GM23338 (cell line): ENCODE results near the gene FGF3. TPM values are rescaled to one million over a fixed set of nuclear protein-coding genes. Genes with fewer than 3 reads are reported as not detected.
A peak's percentile ranks its signal among the peaks of the same experiment; 100 is the strongest.

Experiments used
- ATAC-seq: fragments of 200-7000 bp; cut with Tn5 transposase; 3 replicates; pipeline ENCODE4 v1.9.1; 2020
- DNase-seq: peaks from one replicate; pipeline ENCODE4 v3.0.0-alpha.2; 2015; ENCODE audit warnings: low spot score
- H2AFZ ChIP-seq: fragments of 200-600 bp; sonication (generic); 2 replicates; pipeline ENCODE4 v1.8.0; 2016; ENCODE audit warnings: antibody characterized with exemption, mild to moderate bottlenecking, moderate library complexity
- H3F3A ChIP-seq: fragments of 200-600 bp; sonication (generic); replicated peaks from 2 replicates; pipeline ENCODE4 v1.8.0; 2017; ENCODE audit warnings: antibody characterized with exemption, mixed run types, low read depth
- H3K27ac ChIP-seq: fragments of 200-600 bp; sonication (generic); 2 replicates; pipeline ENCODE4 v1.6.1; 2016; ENCODE audit warnings: low read depth
- H3K27me3 ChIP-seq: fragments of 200-600 bp; sonication (generic); 2 replicates; pipeline ENCODE4 v1.8.0; 2016; ENCODE audit warnings: mild to moderate bottlenecking, mixed run types, moderate library complexity; ENCODE audit not compliant: insufficient read depth
- H3K36me3 ChIP-seq: fragments of 200-600 bp; sonication (generic); 2 replicates; pipeline ENCODE4 v1.8.0; 2016; ENCODE audit warnings: mild to moderate bottlenecking; ENCODE audit not compliant: insufficient read depth
- H3K4me1 ChIP-seq: fragments of 200-600 bp; sonication (generic); 2 replicates; pipeline ENCODE4 v1.8.0; 2016; ENCODE audit warnings: mild to moderate bottlenecking, moderate library complexity; ENCODE audit not compliant: insufficient read depth
- H3K4me2 ChIP-seq: fragments of 200-600 bp; sonication (generic); 2 replicates; pipeline ENCODE4 v1.7.1; 2017; ENCODE audit warnings: mixed run types
- H3K4me3 ChIP-seq: fragments of 200-600 bp; sonication (generic); 2 replicates; pipeline ENCODE4 v1.6.1; 2016; ENCODE audit warnings: mixed run types
- H3K79me2 ChIP-seq: fragments of 200-600 bp; sonication (generic); replicated peaks from 2 replicates; pipeline ENCODE4 v1.8.0; 2017; ENCODE audit warnings: mild to moderate bottlenecking; ENCODE audit not compliant: insufficient read depth
- H3K9me2 ChIP-seq: fragments of 200-600 bp; sonication (generic); 2 replicates; pipeline ENCODE4 v1.8.0; 2017; ENCODE audit not compliant: insufficient read depth
- H4K20me1 ChIP-seq: fragments of 200-600 bp; sonication (generic); replicated peaks from 2 replicates; pipeline ENCODE4 v1.8.0; 2017; ENCODE audit warnings: mild to moderate bottlenecking; ENCODE audit not compliant: insufficient read depth
- H3K27ac Mint-ChIP-seq: 2 replicates; pipeline ENCODE4 v1.8.0; 2020; ENCODE audit warnings: inconsistent platforms, mild to moderate bottlenecking, moderate library complexity, mixed read lengths
- H3K27me3 Mint-ChIP-seq: 3 replicates; pipeline ENCODE4 v1.8.0; 2022; ENCODE audit warnings: low read depth, mild to moderate bottlenecking, moderate library complexity, mixed read lengths, inconsistent platforms; ENCODE audit not compliant: insufficient read depth, poor library complexity
- H3K36me3 Mint-ChIP-seq: 3 replicates; pipeline ENCODE4 v1.8.0; 2021; ENCODE audit warnings: low read depth, mild to moderate bottlenecking, inconsistent platforms, moderate library complexity, mixed read lengths
- H3K4me1 Mint-ChIP-seq: 3 replicates; pipeline ENCODE4 v1.8.0; 2020; ENCODE audit warnings: mild to moderate bottlenecking, inconsistent platforms, mixed read lengths
- H3K4me3 Mint-ChIP-seq: 3 replicates; pipeline ENCODE4 v1.8.0; 2021; ENCODE audit warnings: moderate library complexity, mild to moderate bottlenecking, inconsistent platforms, mixed read lengths
- H3K9me3 Mint-ChIP-seq: 3 replicates; pipeline ENCODE4 v1.8.0; 2020; ENCODE audit warnings: moderate library complexity, mild to moderate bottlenecking, inconsistent platforms, mixed read lengths
- CREB1 ChIP-seq: fragments of 250-450 bp; sonication (Bioruptor Pico); IDR thresholded peaks from 2 replicates; pipeline ENCODE4 v1.5.0; 2020; ENCODE audit warnings: low read depth, mild to moderate bottlenecking, moderate library complexity
- ETS1 ChIP-seq: IDR thresholded peaks from 2 replicates; pipeline ENCODE4 v1.6.1; 2016; ENCODE audit warnings: antibody characterized with exemption
- EZH2 ChIP-seq: fragments of 200-600 bp; sonication (generic); IDR thresholded peaks from one replicate; pipeline ENCODE4 v1.8.0; 2017; ENCODE audit warnings: antibody characterized with exemption, mild to moderate bottlenecking, low read depth; ENCODE audit not compliant: unreplicated experiment
- EZH2phosphoT487 ChIP-seq: fragments of 200-600 bp; sonication (generic); IDR thresholded peaks from one replicate; pipeline ENCODE4 v1.8.1; 2018; ENCODE audit warnings: antibody characterized with exemption; ENCODE audit not compliant: unreplicated experiment
- JUNB ChIP-seq: IDR thresholded peaks from one replicate; pipeline ENCODE4 v1.6.1; 2016; ENCODE audit warnings: antibody characterized with exemption; ENCODE audit not compliant: unreplicated experiment
- POLR2AphosphoS5 ChIP-seq: IDR thresholded peaks from 2 replicates; pipeline ENCODE4 v1.6.1; 2016; ENCODE audit warnings: antibody characterized with exemption, low read depth
- REST ChIP-seq: IDR thresholded peaks from one replicate; pipeline ENCODE4 v1.6.1; 2018; ENCODE audit warnings: antibody characterized with exemption; ENCODE audit not compliant: unreplicated experiment
- STAT1 ChIP-seq: IDR thresholded peaks from one replicate; pipeline ENCODE4 v1.6.1; 2016; ENCODE audit warnings: antibody characterized with exemption; ENCODE audit not compliant: unreplicated experiment
- ZNF114 ChIP-seq: fragments of 250-450 bp; sonication (Bioruptor Pico); IDR thresholded peaks from 2 replicates; pipeline ENCODE4 v1.5.0; 2020; ENCODE audit warnings: mild to moderate bottlenecking, moderate library complexity
- ZNF331 ChIP-seq: fragments of 250-450 bp; sonication (Bioruptor Pico); IDR thresholded peaks from 2 replicates; pipeline ENCODE4 v1.5.0; 2020; ENCODE audit warnings: low read depth, mild to moderate bottlenecking, moderate library complexity
- polyA plus RNA-seq: library from polyadenylated mRNA; unstranded; fragments of >200 nt; fragmentation: Nextera tagmentation; extraction: Ambion mirVana; gene quantifications from 2 replicates; pipeline ENCODE4 v1.2.1, GENCODE V29; 2016
- total RNA-seq: library from RNA; depleted of rRNA; stranded (reverse); fragments of >200 nt; shearing (Covaris generic); gene quantifications from 2 replicates; pipeline ENCODE4 v1.2.3, GENCODE V29; 2014
- TF ChIP-seq, protein P1 (sequence below): fragments of 250-450 bp; sonication (Bioruptor Pico); IDR thresholded peaks from 2 replicates; pipeline ENCODE4 v1.5.0; 2020; ENCODE audit warnings: mild to moderate bottlenecking, moderate library complexity
- TF ChIP-seq, protein P2 (sequence below), 2 experiments: fragments of 200-600 bp in 1 of 2; sonication (generic) in 1 of 2; conservative IDR thresholded peaks; 2 replicates each; pipeline versions ENCODE4 v1.5.1 to v1.6.1; 2016 to 2017; ENCODE audit warnings: antibody characterized with exemption in 2 of 2, low read depth in 2 of 2, mild to moderate bottlenecking in 2 of 2, moderate library complexity in 1 of 2

FGF3 gene
- total and polyA plus RNA-seq, 2 experiments from 2014 or later: 1.2 TPM; not detected in 1

DNA sequence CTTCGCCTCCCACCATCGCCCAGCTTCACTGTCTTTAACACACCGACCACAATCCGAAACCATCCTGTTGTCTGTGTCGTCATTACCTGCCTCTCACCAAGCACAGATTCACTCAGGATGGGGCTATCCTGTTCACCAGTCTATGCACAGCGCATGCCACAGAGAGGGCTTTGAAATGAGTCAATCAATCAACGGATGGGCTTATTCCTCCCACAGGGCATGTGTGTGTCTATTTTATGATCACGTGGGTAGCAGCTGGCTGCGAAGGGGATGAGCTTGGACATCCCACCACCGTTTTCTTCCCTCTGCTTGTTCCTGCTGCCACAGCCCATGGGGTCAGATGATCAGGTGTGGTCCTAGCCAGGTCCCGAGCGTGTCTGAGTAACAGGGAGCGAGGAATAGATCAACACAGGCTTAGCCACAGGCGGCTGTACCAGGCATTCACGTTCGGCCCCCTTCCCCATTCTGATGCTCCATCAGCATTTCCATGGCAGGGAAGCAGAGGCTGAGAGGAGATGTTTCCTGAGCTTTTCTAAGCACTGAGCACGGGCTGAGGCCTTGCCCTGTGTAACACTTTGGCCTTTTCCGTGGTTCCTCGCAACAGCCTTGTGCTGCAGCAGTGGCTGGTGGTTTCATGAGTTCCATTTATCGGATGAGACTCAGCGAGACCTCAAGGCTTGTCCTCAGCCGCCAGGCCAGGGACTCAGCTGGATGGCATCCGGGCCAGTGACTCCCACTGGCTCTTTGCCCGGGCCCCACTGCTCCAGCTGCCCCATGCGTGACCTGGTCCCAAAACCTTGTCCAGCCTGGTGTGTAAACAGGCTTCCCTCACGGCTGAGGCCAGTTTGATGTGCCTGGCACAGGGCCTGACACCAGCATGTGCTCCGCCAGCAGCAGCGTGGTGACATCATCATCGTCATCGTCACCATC lies 48.1 kb upstream of the FGF3 start:
- Histone ChIP-seq H3K79me2 (no peaks in the 10 kb centered on the region), H3K4me1 (no peaks in the 10 kb centered on the region; the same call in 1 of the 2 replicates), H3K27ac (no peak overlapping the region), H4K20me1 (no peaks in the 10 kb centered on the region), H3K4me2 (no peak overlapping the region), H3F3A (0 out of 2 replicates have a peak, but pooled peaks cover 2% of the 10 kb centered on the region), H3K27me3 (no peaks in the 10 kb centered on the region), H3K4me3 (no peak overlapping the region), H3K9me2 (no peaks in the 10 kb centered on the region), H2AFZ (peak overlapping the region; percentile 91), H3K36me3 (no peaks in the 10 kb centered on the region)
- Mint-ChIP-seq H3K27ac (no peak overlapping the region), H3K36me3 (no peaks in the 10 kb centered on the region; the same call in 2 of the 3 replicates), H3K9me3 (peaks cover 7% of the 10 kb centered on the region), H3K4me1 (peaks cover 23% of the 10 kb centered on the region), H3K4me3 (no peak overlapping the region), H3K27me3 (peaks cover 7% of the 10 kb centered on the region)
- DNase-seq (no peak), ATAC-seq (peak; percentile 30)
- TF ChIP-seq CREB1 (no peak), ZNF114 (CRISPR knock-in tag) (no peak), EZH2phosphoT487 (no peak), ETS1 (no peak), JUNB (no peak), EZH2 (no peak), STAT1 (no peak), POLR2AphosphoS5 (no peak), REST (no peak), ZNF331 (CRISPR knock-in tag) (no peak)
- TF ChIP-seq, protein P1, sequence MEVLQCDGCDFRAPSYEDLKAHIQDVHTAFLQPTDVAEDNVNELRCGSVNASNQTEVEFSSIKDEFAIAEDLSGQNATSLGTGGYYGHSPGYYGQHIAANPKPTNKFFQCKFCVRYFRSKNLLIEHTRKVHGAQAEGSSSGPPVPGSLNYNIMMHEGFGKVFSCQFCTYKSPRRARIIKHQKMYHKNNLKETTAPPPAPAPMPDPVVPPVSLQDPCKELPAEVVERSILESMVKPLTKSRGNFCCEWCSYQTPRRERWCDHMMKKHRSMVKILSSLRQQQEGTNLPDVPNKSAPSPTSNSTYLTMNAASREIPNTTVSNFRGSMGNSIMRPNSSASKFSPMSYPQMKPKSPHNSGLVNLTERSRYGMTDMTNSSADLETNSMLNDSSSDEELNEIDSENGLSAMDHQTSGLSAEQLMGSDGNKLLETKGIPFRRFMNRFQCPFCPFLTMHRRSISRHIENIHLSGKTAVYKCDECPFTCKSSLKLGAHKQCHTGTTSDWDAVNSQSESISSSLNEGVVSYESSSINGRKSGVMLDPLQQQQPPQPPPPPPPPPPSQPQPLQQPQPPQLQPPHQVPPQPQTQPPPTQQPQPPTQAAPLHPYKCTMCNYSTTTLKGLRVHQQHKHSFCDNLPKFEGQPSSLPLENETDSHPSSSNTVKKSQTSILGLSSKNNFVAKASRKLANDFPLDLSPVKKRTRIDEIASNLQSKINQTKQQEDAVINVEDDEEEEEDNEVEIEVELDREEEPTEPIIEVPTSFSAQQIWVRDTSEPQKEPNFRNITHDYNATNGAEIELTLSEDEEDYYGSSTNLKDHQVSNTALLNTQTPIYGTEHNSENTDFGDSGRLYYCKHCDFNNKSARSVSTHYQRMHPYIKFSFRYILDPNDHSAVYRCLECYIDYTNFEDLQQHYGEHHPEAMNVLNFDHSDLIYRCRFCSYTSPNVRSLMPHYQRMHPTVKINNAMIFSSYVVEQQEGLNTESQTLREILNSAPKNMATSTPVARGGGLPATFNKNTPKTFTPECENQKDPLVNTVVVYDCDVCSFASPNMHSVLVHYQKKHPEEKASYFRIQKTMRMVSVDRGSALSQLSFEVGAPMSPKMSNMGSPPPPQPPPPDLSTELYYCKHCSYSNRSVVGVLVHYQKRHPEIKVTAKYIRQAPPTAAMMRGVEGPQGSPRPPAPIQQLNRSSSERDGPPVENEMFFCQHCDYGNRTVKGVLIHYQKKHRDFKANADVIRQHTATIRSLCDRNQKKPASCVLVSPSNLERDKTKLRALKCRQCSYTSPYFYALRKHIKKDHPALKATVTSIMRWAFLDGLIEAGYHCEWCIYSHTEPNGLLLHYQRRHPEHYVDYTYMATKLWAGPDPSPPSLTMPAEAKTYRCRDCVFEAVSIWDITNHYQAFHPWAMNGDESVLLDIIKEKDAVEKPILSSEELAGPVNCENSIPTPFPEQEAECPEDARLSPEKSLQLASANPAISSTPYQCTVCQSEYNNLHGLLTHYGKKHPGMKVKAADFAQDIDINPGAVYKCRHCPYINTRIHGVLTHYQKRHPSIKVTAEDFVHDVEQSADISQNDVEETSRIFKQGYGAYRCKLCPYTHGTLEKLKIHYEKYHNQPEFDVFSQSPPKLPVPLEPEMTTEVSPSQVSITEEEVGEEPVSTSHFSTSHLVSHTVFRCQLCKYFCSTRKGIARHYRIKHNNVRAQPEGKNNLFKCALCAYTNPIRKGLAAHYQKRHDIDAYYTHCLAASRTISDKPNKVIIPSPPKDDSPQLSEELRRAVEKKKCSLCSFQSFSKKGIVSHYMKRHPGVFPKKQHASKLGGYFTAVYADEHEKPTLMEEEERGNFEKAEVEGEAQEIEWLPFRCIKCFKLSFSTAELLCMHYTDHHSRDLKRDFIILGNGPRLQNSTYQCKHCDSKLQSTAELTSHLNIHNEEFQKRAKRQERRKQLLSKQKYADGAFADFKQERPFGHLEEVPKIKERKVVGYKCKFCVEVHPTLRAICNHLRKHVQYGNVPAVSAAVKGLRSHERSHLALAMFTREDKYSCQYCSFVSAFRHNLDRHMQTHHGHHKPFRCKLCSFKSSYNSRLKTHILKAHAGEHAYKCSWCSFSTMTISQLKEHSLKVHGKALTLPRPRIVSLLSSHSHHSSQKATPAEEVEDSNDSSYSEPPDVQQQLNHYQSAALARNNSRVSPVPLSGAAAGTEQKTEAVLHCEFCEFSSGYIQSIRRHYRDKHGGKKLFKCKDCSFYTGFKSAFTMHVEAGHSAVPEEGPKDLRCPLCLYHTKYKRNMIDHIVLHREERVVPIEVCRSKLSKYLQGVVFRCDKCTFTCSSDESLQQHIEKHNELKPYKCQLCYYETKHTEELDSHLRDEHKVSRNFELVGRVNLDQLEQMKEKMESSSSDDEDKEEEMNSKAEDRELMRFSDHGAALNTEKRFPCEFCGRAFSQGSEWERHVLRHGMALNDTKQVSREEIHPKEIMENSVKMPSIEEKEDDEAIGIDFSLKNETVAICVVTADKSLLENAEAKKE (CRISPR knock-in tag): no peak
- TF ChIP-seq, protein P2, sequence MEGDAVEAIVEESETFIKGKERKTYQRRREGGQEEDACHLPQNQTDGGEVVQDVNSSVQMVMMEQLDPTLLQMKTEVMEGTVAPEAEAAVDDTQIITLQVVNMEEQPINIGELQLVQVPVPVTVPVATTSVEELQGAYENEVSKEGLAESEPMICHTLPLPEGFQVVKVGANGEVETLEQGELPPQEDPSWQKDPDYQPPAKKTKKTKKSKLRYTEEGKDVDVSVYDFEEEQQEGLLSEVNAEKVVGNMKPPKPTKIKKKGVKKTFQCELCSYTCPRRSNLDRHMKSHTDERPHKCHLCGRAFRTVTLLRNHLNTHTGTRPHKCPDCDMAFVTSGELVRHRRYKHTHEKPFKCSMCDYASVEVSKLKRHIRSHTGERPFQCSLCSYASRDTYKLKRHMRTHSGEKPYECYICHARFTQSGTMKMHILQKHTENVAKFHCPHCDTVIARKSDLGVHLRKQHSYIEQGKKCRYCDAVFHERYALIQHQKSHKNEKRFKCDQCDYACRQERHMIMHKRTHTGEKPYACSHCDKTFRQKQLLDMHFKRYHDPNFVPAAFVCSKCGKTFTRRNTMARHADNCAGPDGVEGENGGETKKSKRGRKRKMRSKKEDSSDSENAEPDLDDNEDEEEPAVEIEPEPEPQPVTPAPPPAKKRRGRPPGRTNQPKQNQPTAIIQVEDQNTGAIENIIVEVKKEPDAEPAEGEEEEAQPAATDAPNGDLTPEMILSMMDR (conservative IDR thresholded peaks at IDR 0.05; ENCODE audit: low read depth in 2 of 2): no peak
